GM10248 (cell line): ENCODE measurements around the gene PSMD5.

Experiments
- CTCF ChIA-PET: fragments of 300-600 bp; sonication (Branson Sonifier 250); formaldehyde crosslinking; extraction: SDS; loops from one replicate; lab custom pipeline; 2021; ENCODE audit warnings: antibody characterized with exemption; lab: Yijun Ruan, JAX
- POLR2A ChIA-PET: fragments of 350-650 bp; sonication (Branson Sonifier 250); formaldehyde crosslinking; extraction: SDS; loops from one replicate; lab custom pipeline; 2020; ENCODE audit warnings: antibody characterized with exemption; lab: Yijun Ruan, JAX
- DNase-seq: peaks from one replicate; pipeline ENCODE4 v3.0.0; 2012; ENCODE audit errors: extremely low spot score
- TF ChIP-seq, protein P1 (sequence below): IDR thresholded peaks from 2 replicates; pipeline ENCODE4 v1.5.1; 2012; ENCODE audit warnings: mild to moderate bottlenecking, low read depth; ENCODE audit errors: extremely low read depth, missing control alignments, control extremely low read depth

The PSMD5 gene

DNA sequence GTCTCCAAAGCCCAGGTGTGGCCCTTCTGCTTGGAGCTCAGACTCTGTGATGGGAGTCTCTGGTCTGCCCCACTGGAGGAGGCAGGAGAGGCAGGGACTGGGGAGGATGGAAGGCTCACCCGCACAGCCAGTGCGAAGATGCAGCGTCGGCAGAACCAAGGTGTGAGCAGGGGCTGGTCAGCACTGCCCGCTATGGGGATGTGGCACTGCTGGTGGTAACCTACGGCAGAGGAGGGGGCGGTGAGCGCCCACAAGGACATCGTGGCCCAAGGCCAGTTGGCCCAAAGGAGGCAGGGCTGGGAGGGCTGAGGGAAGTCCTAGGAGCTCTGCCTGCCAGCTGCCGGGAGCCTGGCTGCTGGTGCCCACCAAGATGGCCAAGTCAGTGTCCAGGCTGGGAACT lies 27.0 kb upstream of the PSMD5 start:
- TF ChIP-seq, protein P1, sequence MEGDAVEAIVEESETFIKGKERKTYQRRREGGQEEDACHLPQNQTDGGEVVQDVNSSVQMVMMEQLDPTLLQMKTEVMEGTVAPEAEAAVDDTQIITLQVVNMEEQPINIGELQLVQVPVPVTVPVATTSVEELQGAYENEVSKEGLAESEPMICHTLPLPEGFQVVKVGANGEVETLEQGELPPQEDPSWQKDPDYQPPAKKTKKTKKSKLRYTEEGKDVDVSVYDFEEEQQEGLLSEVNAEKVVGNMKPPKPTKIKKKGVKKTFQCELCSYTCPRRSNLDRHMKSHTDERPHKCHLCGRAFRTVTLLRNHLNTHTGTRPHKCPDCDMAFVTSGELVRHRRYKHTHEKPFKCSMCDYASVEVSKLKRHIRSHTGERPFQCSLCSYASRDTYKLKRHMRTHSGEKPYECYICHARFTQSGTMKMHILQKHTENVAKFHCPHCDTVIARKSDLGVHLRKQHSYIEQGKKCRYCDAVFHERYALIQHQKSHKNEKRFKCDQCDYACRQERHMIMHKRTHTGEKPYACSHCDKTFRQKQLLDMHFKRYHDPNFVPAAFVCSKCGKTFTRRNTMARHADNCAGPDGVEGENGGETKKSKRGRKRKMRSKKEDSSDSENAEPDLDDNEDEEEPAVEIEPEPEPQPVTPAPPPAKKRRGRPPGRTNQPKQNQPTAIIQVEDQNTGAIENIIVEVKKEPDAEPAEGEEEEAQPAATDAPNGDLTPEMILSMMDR: no peak
- ChIA-PET POLR2A (no interaction called here), CTCF (interaction anchor here (1.0 to 3.5 kb wide), 9 partner anchors 20 to 398 kb away, joined by 3 to 22 read pairs (median 4); partner anchors contain the start of gene GSN)
- no peak for DNase-seq

DNA sequence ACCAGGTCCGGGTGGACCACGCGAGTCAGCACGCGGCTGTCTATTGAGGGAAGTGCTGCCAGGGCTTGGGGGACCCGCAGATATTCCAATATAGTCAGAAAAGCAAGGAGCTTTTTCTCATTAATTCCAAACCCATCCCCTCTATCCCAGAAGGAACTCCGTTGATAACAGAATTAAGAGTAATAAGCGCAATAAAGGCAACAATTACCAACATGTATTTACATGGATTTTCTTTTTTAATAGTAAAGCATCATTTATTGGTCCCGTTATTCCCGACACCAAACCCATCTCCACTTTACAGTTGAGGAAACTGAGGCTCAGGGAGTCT lies 26.6 kb upstream of the PSMD5 start:
- DNase-seq: no peak
- ChIA-PET POLR2A (no interaction called here), CTCF (interaction anchor here (0.7 to 3.5 kb wide), 9 partner anchors 24 to 77 kb away, joined by 3 to 22 read pairs (median 3); no protein-coding TSS in a partner anchor)
- TF ChIP-seq, protein P1: no peak

DNA sequence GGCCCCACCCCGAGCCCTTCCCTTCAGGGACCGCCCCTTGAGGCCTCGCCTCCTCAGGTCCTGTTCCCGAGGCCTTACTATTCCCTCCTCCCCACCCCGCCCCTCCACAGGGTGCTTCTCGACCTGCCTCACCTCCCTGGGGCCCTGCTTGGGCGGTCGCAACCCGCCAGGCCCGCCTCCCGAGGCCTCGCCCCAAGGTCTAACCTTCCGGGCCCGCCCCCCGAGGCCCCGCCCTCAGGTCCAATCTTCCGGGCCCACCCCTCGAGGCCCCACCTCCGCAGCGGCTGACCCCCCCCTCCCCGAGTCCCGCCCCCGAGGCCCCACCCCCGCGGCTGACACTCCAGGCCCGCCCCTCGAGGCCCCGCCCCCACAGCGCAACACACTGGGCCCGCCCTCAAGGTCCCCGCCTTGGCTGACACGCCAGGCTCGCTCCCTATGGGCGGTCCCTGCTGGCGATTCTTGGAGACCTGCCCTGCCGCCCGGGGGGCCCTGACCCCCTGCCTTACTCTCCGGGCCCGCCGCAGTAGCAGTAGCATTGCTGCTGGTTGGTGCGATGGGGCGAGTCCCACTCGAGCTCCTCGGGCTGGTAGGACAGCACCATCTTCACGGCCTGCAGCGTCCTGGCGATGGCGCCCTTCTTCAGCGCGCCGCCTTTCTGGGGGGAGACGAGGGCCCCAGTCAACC lies 26.1 kb upstream of the PSMD5 start:
- TF ChIP-seq, protein P1: peak; percentile 69
- DNase-seq: peak; percentile 99
- CTCF ChIA-PET: interaction anchor here (0.7 to 3.5 kb wide), 8 partner anchors 15 to 77 kb away, joined by 3 to 22 read pairs (median 3); no protein-coding TSS in a partner anchor
- POLR2A ChIA-PET: no interaction called here

DNA sequence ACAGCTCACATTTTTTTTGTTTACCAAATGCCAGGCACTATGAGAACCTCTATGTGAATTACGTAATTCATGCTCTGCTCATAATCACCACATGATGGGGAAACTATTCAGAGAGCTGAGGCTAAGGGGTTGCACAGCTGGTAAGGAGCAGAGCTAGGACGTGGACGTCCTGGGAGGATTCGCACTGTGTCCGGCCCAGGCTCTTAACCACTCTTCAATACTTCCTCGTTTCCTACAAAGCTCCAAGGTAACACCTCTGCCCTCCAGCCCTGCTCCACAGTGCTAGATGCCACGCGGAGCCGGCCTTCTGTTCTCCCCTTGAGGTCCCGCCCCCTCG lies 25.6 kb upstream of the PSMD5 start:
- no peak for DNase-seq
- ChIA-PET CTCF (interaction anchor here (0.9 to 3.5 kb wide), 7 partner anchors 15 to 68 kb away, joined by 3 to 22 read pairs (median 4); no protein-coding TSS in a partner anchor), POLR2A (interaction anchor here (1.0 kb wide), 1 partner anchor 29 kb away, joined by 9 read pairs; no protein-coding TSS in a partner anchor)
- TF ChIP-seq, protein P1: no peak

DNA sequence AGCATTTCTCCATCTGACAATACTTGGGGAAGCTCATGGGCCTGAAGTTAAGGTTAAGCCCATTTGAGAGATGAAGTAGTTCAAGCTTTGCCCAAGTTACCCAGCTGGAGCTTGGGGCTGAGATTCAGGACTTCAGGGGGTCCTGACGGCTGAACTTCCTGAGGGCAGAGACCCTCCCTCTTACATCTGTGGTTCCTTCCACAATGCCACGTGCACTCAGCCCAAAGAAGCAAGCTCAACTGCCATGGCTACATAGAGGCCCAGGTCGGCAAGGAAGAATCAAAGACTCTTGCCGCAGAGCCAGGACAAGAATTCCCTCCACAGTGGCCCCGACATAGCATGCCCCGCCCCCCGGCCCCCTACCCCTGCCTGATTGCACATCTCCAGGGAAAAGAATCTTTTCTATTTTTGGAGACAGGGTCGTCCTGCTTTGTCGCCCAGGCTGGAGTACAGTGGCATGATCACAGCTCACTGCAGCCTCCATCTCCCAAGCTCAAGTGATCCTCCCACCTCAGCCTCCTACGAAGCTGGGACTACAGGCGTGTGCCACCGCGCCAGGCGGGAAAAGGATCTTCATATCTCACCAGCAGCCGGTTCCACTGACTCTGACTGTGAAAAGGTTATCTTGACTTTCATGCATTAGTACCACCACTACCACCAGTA lies 25.1 kb upstream of the PSMD5 start:
- CTCF ChIA-PET: interaction anchor here (0.9 to 3.5 kb wide), 8 partner anchors 9 to 68 kb away, joined by 3 to 22 read pairs (median 4); no protein-coding TSS in a partner anchor
- no peak for DNase-seq

DNA sequence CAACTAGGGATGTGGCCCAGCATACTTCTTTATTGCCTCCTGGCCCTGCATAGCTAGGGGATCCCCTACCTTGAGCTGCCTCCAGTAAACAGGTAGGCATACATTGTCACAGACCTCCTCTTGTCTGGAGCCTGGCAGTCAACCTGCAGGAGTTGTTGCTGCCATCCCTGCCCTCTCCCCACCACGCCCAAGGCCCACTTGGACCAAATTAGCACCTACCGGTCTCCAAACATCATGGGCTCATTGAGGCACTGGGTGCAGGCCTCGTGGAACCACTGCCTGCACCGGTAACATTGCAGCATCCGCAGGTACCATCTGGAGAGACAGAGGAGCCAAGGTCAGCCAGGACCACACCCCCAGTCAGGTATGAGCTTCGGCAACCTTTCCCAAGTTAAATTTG lies 23.9 kb upstream of the PSMD5 start:
- no peak for DNase-seq
- POLR2A ChIA-PET: interaction anchor here (0.6 kb wide), 1 partner anchor 21 kb away, joined by 4 read pairs; no protein-coding TSS in a partner anchor
- CTCF ChIA-PET: interaction anchor here (1.2 to 1.7 kb wide), 2 partner anchors 8 to 19 kb away, joined by 3 to 4 read pairs; no protein-coding TSS in a partner anchor
- TF ChIP-seq, protein P1: no peak

More for the DNA sequence above, 25.1 kb upstream of the PSMD5 start:
- POLR2A ChIA-PET: interaction anchor here (1.0 kb wide), 1 partner anchor 29 kb away, joined by 9 read pairs; no protein-coding TSS in a partner anchor
- TF ChIP-seq, protein P1: no peak
